Measurements from ENCODE around the gene APP. TPM values are rescaled to one million over a fixed set of nuclear protein-coding genes. Genes with fewer than 3 reads are reported as not detected.

APP gene
- total RNA-seq, 1 donor from 2014 or later = 306 TPM

- Histone ChIP-seq H3K9me3 (ENCODE audit: low read depth) (no peaks in the 10 kb centered on the region), H3K27ac (no peak overlapping the region), H3K27me3 (no peaks in the 10 kb centered on the region), H2AFZ (replicated peaks) (no peak overlapping the region), H3K79me2 (ENCODE audit: low read depth) (peaks cover 100% of the 10 kb centered on the region), H3K36me3 (peaks cover 4% of the 10 kb centered on the region), H3K4me1 (peaks cover 37% of the 10 kb centered on the region), H3K4me2 (peak overlapping the region; percentile 68), H3K4me3 (no peak overlapping the region), H3K9ac (no peak overlapping the region), H4K20me1 (ENCODE audit: low read depth) (peaks cover 68% of the 10 kb centered on the region), H3F3A (ENCODE audit: low read depth) (peaks cover 43% of the 10 kb centered on the region)
- no peak for TF ChIP-seq EZH2phosphoT487 (IDR thresholded peaks at IDR 0.05)
- TF ChIP-seq, protein P1, sequence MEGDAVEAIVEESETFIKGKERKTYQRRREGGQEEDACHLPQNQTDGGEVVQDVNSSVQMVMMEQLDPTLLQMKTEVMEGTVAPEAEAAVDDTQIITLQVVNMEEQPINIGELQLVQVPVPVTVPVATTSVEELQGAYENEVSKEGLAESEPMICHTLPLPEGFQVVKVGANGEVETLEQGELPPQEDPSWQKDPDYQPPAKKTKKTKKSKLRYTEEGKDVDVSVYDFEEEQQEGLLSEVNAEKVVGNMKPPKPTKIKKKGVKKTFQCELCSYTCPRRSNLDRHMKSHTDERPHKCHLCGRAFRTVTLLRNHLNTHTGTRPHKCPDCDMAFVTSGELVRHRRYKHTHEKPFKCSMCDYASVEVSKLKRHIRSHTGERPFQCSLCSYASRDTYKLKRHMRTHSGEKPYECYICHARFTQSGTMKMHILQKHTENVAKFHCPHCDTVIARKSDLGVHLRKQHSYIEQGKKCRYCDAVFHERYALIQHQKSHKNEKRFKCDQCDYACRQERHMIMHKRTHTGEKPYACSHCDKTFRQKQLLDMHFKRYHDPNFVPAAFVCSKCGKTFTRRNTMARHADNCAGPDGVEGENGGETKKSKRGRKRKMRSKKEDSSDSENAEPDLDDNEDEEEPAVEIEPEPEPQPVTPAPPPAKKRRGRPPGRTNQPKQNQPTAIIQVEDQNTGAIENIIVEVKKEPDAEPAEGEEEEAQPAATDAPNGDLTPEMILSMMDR (IDR thresholded peaks at IDR 0.05) = no peak
- no peak for TF ChIP-seq EZH2 (IDR thresholded peaks at IDR 0.05)
- Mint-ChIP-seq H3K9me3 (peaks cover 4% of the 10 kb centered on the region), H3K4me1 (peaks cover 34% of the 10 kb centered on the region), H3K27ac (no peak overlapping the region), H3K27me3 (ENCODE audit: insufficient read depth, low read depth) (no peaks in the 10 kb centered on the region), H3K4me3 (no peak overlapping the region), H3K36me3 (peaks cover 33% of the 10 kb centered on the region)
- no peak for DNase-seq (ENCODE audit: low spot score)
Observed at GRCh38 chr21:26146681-26147080, 23.9 kb downstream of the APP start.

DNA sequence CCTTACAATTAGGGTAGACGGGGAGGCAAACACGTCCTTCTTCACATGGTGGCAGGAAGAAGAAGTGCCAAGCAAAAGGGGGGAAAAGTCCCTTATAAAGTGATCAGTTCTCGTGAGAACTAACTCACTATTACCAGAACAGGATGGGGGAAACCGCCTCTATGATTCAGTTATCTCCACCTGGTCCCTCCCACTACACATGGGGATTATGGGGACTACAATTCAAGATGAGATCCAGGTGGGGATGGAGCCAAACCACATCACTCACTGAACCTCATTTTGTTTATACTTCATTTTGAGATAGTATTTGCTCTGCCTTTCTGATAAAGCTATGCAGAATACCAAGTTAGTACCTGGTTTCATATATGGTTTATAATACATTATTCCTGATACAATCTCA is 26.5 kb downstream of the APP start:
- Histone ChIP-seq H3K4me1 (peaks cover 24% of the 10 kb centered on the region), H4K20me1 (ENCODE audit: low read depth) (peaks cover 81% of the 10 kb centered on the region), H3K79me2 (ENCODE audit: low read depth) (peaks cover 100% of the 10 kb centered on the region), H3K36me3 (peaks cover 8% of the 10 kb centered on the region), H2AFZ (replicated peaks) (no peak overlapping the region), H3K27ac (no peak overlapping the region), H3K4me3 (no peak overlapping the region), H3K9ac (no peak overlapping the region), H3K9me3 (ENCODE audit: low read depth) (no peaks in the 10 kb centered on the region), H3K27me3 (no peaks in the 10 kb centered on the region), H3F3A (ENCODE audit: low read depth) (peaks cover 17% of the 10 kb centered on the region), H3K4me2 (no peak overlapping the region)
- H3K4me1 Mint-ChIP-seq = peaks cover 21% of the 10 kb centered on the region
- no peaks in the 10 kb centered on the region for H3K27me3 Mint-ChIP-seq (ENCODE audit: insufficient read depth, low read depth)
- no peak overlapping the region for H3K27ac Mint-ChIP-seq
- H3K36me3 Mint-ChIP-seq = peaks cover 39% of the 10 kb centered on the region
- DNase-seq (ENCODE audit: low spot score) = no peak
- H3K4me3 Mint-ChIP-seq = no peak overlapping the region
- TF ChIP-seq, protein P1 (IDR thresholded peaks at IDR 0.05) = no peak
- TF ChIP-seq EZH2phosphoT487 (IDR thresholded peaks at IDR 0.05) = no peak
- no peak for TF ChIP-seq EZH2 (IDR thresholded peaks at IDR 0.05)
- peaks cover 5% of the 10 kb centered on the region for H3K9me3 Mint-ChIP-seq

- peaks cover 8% of the 10 kb centered on the region for H3K36me3 ChIP-seq
- H3K4me3 ChIP-seq = no peak overlapping the region
- peaks cover 80% of the 10 kb centered on the region for H4K20me1 ChIP-seq (ENCODE audit: low read depth)
- H3K79me2 ChIP-seq (ENCODE audit: low read depth) = peaks cover 100% of the 10 kb centered on the region
- no peak overlapping the region for H3K4me2 ChIP-seq
- peaks cover 5% of the 10 kb centered on the region for H3K4me1 Mint-ChIP-seq
- H3K36me3 Mint-ChIP-seq = peaks cover 46% of the 10 kb centered on the region
- no peak overlapping the region for H3K27ac Mint-ChIP-seq
- H3K27me3 Mint-ChIP-seq (ENCODE audit: insufficient read depth, low read depth) = no peaks in the 10 kb centered on the region
- peaks cover 16% of the 10 kb centered on the region for H3K4me1 ChIP-seq
- H3K27me3 ChIP-seq = no peaks in the 10 kb centered on the region
- no peak overlapping the region for H3K9ac ChIP-seq
- H3K27ac ChIP-seq = no peak overlapping the region
- peaks cover 8% of the 10 kb centered on the region for H3K9me3 Mint-ChIP-seq
- H3K9me3 ChIP-seq (ENCODE audit: low read depth) = no peaks in the 10 kb centered on the region
- H2AFZ ChIP-seq (replicated peaks) = no peak overlapping the region
- H3K4me3 Mint-ChIP-seq = no peak overlapping the region
- H3F3A ChIP-seq (ENCODE audit: low read depth) = no peaks in the 10 kb centered on the region
- TF ChIP-seq EZH2phosphoT487 (IDR thresholded peaks at IDR 0.05) = no peak
- DNase-seq (ENCODE audit: low spot score) = no peak
Observed at GRCh38 chr21:26142363-26142762, 28.2 kb downstream of the APP start.

DNA sequence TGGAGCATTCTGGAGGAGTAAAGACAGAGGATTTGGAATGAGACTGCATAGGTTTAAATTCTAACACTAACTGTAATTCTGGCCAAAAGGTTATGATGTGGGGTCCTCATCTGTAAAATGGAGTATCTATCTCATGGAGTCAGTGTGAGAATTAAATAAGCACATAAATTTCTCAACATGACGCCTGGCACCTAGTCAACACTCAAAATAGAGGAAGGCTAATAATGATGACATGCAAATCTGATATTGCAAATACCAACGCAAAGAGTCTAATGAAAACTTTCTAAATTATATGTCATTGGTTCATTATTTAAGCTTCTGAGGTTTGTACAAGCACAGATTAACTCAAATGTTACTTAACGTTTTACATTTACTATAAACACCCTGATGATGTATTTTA is 29.6 kb downstream of the APP start:
- Histone ChIP-seq H3K27me3 (no peaks in the 10 kb centered on the region), H3K36me3 (peaks cover 8% of the 10 kb centered on the region), H3K79me2 (ENCODE audit: low read depth) (peaks cover 100% of the 10 kb centered on the region), H3F3A (ENCODE audit: low read depth) (no peaks in the 10 kb centered on the region), H3K4me2 (no peak overlapping the region), H2AFZ (replicated peaks) (no peak overlapping the region), H3K4me1 (peaks cover 13% of the 10 kb centered on the region), H3K9me3 (ENCODE audit: low read depth) (no peaks in the 10 kb centered on the region), H4K20me1 (ENCODE audit: low read depth) (peaks cover 81% of the 10 kb centered on the region), H3K27ac (no peak overlapping the region), H3K4me3 (no peak overlapping the region), H3K9ac (no peak overlapping the region)
- TF ChIP-seq, protein P1 (IDR thresholded peaks at IDR 0.05) = no peak
- TF ChIP-seq EZH2 (IDR thresholded peaks at IDR 0.05) (no peak), EZH2phosphoT487 (IDR thresholded peaks at IDR 0.05) (no peak)
- Mint-ChIP-seq H3K27me3 (ENCODE audit: insufficient read depth, low read depth) (no peaks in the 10 kb centered on the region), H3K4me3 (no peak overlapping the region), H3K4me1 (no peaks in the 10 kb centered on the region), H3K27ac (no peak overlapping the region), H3K9me3 (peaks cover 11% of the 10 kb centered on the region), H3K36me3 (peaks cover 52% of the 10 kb centered on the region)
- no peak for DNase-seq (ENCODE audit: low spot score)

Measured in neural progenitor cell (in vitro differentiated cells).